ENCODE data around the gene PHYKPL.

- TF ChIP-seq CTCF (IDR thresholded peaks at IDR 0.05; ENCODE audit: insufficient read depth, low read length, poor library complexity, severe bottlenecking) (no peak), EZH2phosphoT487 (conservative IDR thresholded peaks at IDR 0.05; ENCODE audit: low read length) (no peak)
Measured at GRCh38 chr5:178201927-178202235, 30.7 kb downstream of the PHYKPL start.
